ENCODE data around the gene SIRT3.

The SIRT3 gene

DNA sequence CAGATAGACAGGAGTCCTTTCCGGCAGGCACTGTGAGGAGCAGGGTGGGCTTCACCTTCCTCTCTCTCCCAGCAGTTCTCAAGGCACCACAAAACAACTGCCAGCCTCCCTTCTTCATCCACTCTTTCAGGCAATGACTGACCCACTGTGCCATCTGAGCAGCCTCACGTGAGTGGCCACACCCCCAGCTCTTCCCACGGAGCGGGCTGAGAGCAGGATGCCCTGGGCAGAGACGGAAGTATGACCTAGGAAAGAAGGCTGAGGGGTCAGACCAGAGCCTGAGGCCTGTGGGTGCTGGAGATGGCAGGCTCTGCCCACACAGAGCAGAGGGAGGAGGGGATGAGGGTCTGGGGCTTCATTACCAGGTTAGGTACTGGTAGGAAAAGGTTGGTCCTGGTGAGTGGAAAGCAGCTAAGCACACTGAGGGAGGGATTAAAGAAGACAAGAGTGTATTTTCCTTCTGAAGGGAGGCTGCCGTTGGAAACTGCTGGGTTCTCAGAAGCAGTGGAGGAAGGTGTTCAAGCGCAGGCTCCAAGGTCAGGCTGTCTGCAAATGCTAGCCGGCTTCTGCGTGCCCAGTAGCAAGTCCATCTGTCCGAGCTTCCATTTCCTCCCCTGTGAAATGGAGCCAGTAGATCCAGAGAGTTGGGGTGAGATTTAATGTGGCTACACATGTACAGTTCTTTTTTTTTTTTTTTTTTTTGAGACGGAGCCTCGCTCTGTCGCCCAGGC lies 46.7 kb upstream of the SIRT3 start:
- DNase-seq (ENCODE audit: low spot score), result peak; percentile 64
- Histone ChIP-seq H3K27ac (no peak overlapping the region), H3K4me3 (no peak overlapping the region)
- TF ChIP-seq, protein P1, sequence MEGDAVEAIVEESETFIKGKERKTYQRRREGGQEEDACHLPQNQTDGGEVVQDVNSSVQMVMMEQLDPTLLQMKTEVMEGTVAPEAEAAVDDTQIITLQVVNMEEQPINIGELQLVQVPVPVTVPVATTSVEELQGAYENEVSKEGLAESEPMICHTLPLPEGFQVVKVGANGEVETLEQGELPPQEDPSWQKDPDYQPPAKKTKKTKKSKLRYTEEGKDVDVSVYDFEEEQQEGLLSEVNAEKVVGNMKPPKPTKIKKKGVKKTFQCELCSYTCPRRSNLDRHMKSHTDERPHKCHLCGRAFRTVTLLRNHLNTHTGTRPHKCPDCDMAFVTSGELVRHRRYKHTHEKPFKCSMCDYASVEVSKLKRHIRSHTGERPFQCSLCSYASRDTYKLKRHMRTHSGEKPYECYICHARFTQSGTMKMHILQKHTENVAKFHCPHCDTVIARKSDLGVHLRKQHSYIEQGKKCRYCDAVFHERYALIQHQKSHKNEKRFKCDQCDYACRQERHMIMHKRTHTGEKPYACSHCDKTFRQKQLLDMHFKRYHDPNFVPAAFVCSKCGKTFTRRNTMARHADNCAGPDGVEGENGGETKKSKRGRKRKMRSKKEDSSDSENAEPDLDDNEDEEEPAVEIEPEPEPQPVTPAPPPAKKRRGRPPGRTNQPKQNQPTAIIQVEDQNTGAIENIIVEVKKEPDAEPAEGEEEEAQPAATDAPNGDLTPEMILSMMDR (IDR thresholded peaks at IDR 0.05), result no peak

DNA sequence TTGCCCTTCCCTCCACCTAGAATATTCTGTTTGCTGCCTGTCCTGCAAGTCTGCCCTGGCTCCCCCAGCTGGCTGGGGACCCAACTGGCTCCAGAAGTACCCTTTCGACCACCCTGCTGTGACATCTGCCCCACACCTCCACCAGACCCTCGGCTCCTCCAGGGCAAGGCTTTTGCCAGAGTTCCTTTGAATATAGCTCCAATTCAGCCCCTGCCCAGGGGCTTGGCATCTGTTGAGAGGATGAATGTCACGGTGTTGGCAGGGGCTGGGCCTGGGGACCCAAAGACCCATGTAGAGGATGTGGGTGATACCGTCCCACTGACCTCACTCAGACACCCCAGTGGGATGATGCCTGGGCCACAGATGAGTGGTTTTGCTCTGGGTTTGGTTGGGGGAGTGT lies 46.0 kb upstream of the SIRT3 start:
- peak; percentile 68 for DNase-seq (ENCODE audit: low spot score)
- no peak overlapping the region for H3K4me3 ChIP-seq
- no peak overlapping the region for H3K27ac ChIP-seq
- TF ChIP-seq, protein P1 (IDR thresholded peaks at IDR 0.05), result no peak

DNA sequence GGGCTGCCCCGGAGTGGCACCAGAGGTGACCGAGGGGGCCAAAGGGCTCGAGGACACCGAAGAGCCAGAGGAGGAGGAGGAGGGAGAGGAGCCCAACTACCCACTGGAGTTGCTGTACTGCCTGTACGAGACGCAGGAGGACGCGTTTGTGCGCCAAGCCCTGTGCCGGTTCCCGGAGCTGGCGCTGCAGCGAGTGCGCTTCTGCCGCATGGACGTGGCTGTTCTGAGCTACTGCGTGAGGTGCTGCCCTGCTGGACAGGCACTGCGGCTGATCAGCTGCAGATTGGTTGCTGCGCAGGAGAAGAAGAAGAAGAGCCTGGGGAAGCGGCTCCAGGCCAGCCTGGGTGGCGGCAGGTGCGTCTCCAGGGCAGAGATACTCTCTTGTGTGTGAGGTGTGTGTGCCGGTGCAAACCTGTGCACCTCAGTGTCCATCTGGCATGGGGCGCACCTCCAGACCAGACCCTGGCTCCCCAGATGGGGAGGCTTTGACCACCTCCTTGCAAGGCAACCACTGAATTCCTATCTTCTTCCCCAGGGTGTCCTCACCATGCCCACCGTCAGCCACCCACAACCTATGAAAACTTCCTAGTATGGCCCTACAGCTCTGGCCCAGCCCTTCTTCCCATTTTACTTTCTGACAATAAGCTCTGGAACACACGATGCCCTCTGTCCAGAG lies 45.5 kb upstream of the SIRT3 start:
- H3K27ac ChIP-seq, result no peak overlapping the region
- H3K4me3 ChIP-seq, result peak overlapping the region; percentile 67
- TF ChIP-seq, protein P1 (IDR thresholded peaks at IDR 0.05), result no peak
- peak; percentile 67 for DNase-seq (ENCODE audit: low spot score)

DNA sequence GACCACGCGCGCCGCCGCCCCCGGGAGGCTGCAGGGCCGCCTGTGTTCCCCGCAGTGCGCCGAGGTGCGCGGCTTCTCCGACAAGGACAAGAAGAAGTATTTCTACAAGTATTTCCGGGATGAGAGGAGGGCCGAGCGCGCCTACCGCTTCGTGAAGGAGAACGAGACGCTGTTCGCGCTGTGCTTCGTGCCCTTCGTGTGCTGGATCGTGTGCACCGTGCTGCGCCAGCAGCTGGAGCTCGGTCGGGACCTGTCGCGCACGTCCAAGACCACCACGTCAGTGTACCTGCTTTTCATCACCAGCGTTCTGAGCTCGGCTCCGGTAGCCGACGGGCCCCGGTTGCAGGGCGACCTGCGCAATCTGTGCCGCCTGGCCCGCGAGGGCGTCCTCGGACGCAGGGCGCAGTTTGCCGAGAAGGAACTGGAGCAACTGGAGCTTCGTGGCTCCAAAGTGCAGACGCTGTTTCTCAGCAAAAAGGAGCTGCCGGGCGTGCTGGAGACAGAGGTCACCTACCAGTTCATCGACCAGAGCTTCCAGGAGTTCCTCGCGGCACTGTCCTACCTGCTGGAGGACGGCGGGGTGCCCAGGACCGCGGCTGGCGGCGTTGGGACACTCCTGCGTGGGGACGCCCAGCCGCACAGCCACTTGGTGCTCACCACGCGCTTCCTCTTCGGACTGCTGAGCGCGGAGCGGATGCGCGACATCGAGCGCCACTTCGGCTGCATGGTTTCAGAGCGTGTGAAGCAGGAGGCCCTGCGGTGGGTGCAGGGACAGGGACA lies 44.8 kb upstream of the SIRT3 start:
- peak; percentile 65 for DNase-seq (ENCODE audit: low spot score)
- TF ChIP-seq, protein P1 (IDR thresholded peaks at IDR 0.05), result no peak
- Histone ChIP-seq H3K27ac (no peak overlapping the region), H3K4me3 (peak overlapping the region; percentile 67)

DNA sequence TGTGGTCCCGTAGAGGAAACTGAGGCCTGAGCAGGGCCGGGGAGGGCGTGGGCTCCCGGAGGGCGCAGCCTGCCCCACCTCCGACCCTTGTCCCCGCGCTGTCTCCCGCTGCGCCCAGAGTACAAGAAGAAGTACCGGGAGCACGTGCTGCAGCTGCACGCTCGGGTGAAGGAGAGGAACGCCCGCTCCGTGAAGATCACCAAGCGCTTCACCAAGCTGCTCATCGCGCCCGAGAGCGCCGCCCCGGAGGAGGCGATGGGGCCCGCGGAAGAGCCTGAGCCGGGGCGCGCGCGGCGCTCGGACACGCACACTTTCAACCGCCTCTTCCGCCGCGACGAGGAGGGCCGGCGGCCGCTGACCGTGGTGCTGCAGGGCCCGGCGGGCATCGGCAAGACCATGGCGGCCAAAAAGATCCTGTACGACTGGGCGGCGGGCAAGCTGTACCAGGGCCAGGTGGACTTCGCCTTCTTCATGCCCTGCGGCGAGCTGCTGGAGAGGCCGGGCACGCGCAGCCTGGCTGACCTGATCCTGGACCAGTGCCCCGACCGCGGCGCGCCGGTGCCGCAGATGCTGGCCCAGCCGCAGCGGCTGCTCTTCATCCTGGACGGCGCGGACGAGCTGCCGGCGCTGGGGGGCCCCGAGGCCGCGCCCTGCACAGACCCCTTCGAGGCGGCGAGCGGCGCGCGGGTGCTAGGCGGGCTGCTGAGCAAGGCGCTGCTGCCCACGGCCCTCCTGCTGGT lies 44.0 kb upstream of the SIRT3 start:
- Histone ChIP-seq H3K4me3 (peak overlapping the region; percentile 67), H3K27ac (no peak overlapping the region)
- DNase-seq (ENCODE audit: low spot score), result no peak
- TF ChIP-seq, protein P1 (IDR thresholded peaks at IDR 0.05), result no peak

DNA sequence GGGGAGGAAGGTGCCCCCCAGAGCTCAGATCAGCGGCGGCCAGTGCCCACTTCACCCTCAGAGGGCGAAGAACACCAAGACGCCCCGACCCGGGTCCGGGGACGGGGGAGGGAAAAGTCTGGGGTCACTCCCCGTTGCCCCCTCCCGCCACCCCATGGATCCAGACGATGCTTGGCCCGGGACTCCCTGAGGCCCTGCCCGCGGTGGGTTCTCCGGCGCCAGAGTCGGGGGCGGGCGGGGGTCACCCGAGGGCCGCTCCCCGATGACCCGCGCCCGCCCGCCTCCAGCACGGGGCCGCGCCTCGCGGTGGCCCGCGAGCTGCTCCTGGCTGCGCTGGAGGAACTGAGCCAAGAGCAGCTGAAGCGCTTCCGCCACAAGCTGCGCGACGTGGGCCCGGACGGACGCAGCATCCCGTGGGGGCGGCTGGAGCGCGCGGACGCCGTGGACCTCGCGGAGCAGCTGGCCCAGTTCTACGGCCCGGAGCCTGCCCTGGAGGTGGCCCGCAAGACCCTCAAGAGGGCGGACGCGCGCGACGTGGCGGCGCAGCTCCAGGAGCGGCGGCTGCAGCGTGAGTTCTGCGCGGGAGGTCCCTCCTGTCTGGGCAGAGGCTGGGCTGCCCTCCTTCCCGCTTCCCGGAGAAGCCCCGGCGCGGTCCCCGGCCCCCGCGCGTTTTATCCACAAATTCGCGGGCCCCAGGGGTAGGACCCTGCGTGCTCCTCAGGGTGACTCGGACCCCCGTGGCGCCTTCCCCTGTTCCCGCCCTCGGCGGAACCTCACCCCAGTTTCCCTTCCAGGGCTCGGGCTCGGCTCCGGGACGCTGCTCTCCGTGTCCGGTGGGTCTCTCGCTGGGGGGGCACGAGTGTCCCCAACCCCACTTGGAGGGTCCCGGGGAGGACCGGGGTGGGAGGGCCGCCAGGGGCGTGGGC lies 43.2 kb upstream of the SIRT3 start:
- TF ChIP-seq, protein P1 (IDR thresholded peaks at IDR 0.05), result no peak
- H3K27ac ChIP-seq, result no peak overlapping the region
- H3K4me3 ChIP-seq, result peak overlapping the region; percentile 67
- DNase-seq (ENCODE audit: low spot score), result no peak
